ENCODE data around the gene SMCO3.
A peak's percentile ranks its signal among the peaks of the same experiment; 100 is the strongest.

The SMCO3 gene

GRCh38 chr12:14769969-14770495 lies 44.0 kb downstream of the SMCO3 start:
- TF ChIP-seq, protein P1, sequence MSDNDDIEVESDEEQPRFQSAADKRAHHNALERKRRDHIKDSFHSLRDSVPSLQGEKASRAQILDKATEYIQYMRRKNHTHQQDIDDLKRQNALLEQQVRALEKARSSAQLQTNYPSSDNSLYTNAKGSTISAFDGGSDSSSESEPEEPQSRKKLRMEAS (IDR thresholded peaks at IDR 0.05), result peak; percentile 60; the same call in 1 of the 2 replicates
- TF ChIP-seq CREB1 (IDR thresholded peaks at IDR 0.05; ENCODE audit: low read depth), result no peak

DNA sequence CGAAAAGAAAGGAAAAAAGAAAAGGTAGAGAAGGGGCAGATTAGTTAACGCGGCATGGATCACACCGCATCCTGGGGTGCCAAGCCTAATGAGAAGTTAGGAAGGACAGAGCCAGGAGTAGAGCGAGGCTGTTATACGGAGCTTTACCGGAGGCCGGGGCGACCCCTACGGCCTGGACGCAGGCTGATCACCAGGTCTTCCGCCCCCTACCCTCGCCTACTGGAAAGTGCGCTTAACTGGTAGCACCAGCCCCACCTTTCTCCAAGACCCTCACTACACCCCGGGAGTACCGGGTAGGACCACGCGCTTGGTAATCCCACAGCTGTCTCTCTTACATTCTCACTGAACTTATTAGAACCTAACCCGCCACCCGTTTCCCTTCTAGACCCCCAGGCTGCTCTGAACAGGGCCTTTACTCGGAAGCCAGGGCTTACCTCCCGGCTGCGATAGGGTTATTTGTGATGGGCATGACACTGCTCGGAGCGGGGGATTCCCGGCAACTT lies 44.5 kb downstream of the SMCO3 start:
- no peak for TF ChIP-seq TCF12 (IDR thresholded peaks at IDR 0.05; ENCODE audit: low read depth)
- no peak for TF ChIP-seq CREB1 (IDR thresholded peaks at IDR 0.05; ENCODE audit: low read depth)
- no peak for TF ChIP-seq TEAD4 (IDR thresholded peaks at IDR 0.05)
- TF ChIP-seq RAD21 (IDR thresholded peaks at IDR 0.05; ENCODE audit: low read depth), result no peak
- no peak for TF ChIP-seq USF1 (IDR thresholded peaks at IDR 0.05)
- TF ChIP-seq ZBTB7A (IDR thresholded peaks at IDR 0.05; ENCODE audit: low read depth), result no peak
- TF ChIP-seq NFIC (IDR thresholded peaks at IDR 0.05), result no peak
- no peak for TF ChIP-seq CEBPB (IDR thresholded peaks at IDR 0.05)

DNA sequence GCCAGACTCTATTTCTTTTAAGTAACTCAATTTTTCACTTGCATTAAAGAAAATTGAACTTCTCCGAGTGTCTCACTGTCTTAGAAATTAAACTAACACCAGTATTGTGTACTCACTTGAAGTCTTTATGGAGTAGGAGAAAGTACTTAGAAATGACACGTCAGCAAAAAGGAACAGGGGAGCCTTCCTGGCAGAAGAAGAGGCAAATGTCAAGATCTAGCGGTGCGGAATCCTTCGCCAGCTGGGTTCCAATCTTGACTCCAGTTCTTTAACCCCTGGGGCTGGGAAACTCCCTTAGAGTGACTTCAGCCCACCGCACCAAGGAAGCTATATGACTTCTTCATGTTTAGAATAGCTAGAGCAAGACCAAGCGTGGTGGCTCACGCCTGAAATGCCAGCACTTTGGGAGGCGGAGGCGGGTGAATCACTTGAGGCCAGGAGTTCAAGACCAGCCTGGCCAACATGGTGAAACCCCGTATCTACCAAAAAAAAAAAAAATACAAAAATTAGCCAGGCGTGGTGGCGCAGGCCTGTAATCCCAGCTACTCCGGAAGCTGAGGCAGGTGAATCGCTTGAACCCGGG lies 45.1 kb downstream of the SMCO3 start:
- TF ChIP-seq REST (IDR thresholded peaks at IDR 0.05; ENCODE audit: low read depth), result no peak

DNA sequence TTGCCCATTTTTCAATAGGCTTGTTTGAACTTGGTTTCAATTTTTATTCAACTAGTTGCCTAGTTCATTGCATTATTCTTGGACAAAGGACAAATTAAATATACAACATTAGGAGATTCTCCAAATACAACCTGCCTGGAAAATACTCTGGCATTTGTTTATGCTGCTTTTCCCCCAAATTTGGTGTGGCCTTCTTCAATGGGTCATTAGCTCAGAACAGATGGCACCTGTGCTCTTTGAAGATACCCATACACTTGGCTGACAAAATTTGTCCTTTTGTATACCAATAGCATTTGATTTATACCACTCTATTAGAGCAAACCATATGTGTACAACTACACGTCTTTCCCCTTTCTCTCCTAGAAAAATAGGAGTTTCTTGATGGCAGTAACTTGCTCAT lies 46.4 kb downstream of the SMCO3 start:
- TF ChIP-seq EGR1 (IDR thresholded peaks at IDR 0.05) (no peak), TEAD4 (IDR thresholded peaks at IDR 0.05) (no peak), REST (IDR thresholded peaks at IDR 0.05; ENCODE audit: low read depth) (no peak), RAD21 (IDR thresholded peaks at IDR 0.05; ENCODE audit: low read depth) (no peak), USF1 (IDR thresholded peaks at IDR 0.05) (no peak), FOXM1 (IDR thresholded peaks at IDR 0.05; ENCODE audit: borderline replicate concordance, low read depth) (no peak), TAF1 (IDR thresholded peaks at IDR 0.05; ENCODE audit: low read depth) (no peak)
- TF ChIP-seq, protein P1 (IDR thresholded peaks at IDR 0.05), result no peak

- TF ChIP-seq CEBPB (IDR thresholded peaks at IDR 0.05) (no peak), TCF12 (IDR thresholded peaks at IDR 0.05; ENCODE audit: low read depth) (no peak), EGR1 (IDR thresholded peaks at IDR 0.05) (no peak), TAF1 (IDR thresholded peaks at IDR 0.05; ENCODE audit: low read depth) (no peak), REST (IDR thresholded peaks at IDR 0.05; ENCODE audit: low read depth) (no peak), YY1 (IDR thresholded peaks at IDR 0.05; ENCODE audit: low read depth) (no peak), ZBTB7A (IDR thresholded peaks at IDR 0.05; ENCODE audit: low read depth) (no peak), TEAD4 (IDR thresholded peaks at IDR 0.05) (no peak), EP300 (IDR thresholded peaks at IDR 0.05; ENCODE audit: borderline replicate concordance) (no peak), NFIC (IDR thresholded peaks at IDR 0.05) (no peak), USF1 (IDR thresholded peaks at IDR 0.05) (no peak), FOXM1 (IDR thresholded peaks at IDR 0.05; ENCODE audit: borderline replicate concordance, low read depth) (no peak), RAD21 (IDR thresholded peaks at IDR 0.05; ENCODE audit: low read depth) (no peak), CREB1 (IDR thresholded peaks at IDR 0.05; ENCODE audit: low read depth) (no peak)
- TF ChIP-seq, protein P1 (IDR thresholded peaks at IDR 0.05), result no peak
Observed at GRCh38 chr12:14766649-14767215, 47.2 kb downstream of the SMCO3 start.

All from Ishikawa (cell line).